Measurements from ENCODE around the gene PIGX.

Gene PIGX

GRCh38 chr3:196763179-196763578 is 51.0 kb downstream of the PIGX start:
- no peak for DNase-seq

- no peak for DNase-seq
Observed at GRCh38 chr3:196765454-196765853, 53.3 kb downstream of the PIGX start.

GRCh38 chr3:196771067-196771466 is 58.9 kb downstream of the PIGX start:
- DNase-seq = no peak

- no peak for DNase-seq
Observed at GRCh38 chr3:196772102-196772501, 59.9 kb downstream of the PIGX start.

GRCh38 chr3:196772897-196773296 is 60.7 kb downstream of the PIGX start:
- DNase-seq = no peak

- no peak for DNase-seq
Observed at GRCh38 chr3:196774191-196774820, 62.1 kb downstream of the PIGX start.

- DNase-seq = no peak
Observed at GRCh38 chr3:196774848-196775422, 62.8 kb downstream of the PIGX start.

GRCh38 chr3:196775938-196776337 is 63.8 kb downstream of the PIGX start:
- no peak for DNase-seq

- DNase-seq = no peak
Observed at GRCh38 chr3:196777836-196778235, 65.7 kb downstream of the PIGX start.

- DNase-seq = no peak
Observed at GRCh38 chr3:196778755-196779154, 66.6 kb downstream of the PIGX start.

GRCh38 chr3:196782511-196782910 is 70.3 kb downstream of the PIGX start:
- no peak for DNase-seq

All from activated CD8-positive, alpha-beta memory T cell treated with anti-CD3 and anti-CD28 coated beads, Interleukin-2, amount 50 U/mL, for 4 hours (primary cell).